Measurements from ENCODE around the gene IFT80.
"Not testable (repeated sequence)": the region's sequence is repeated elsewhere in the genome, so short reads cannot be mapped to it uniquely, and the experiment has no call there.

Gene IFT80

GRCh38 chr3:160259589-160259988, 139.4 kb downstream of the IFT80 start:
- no peak for FAIRE-seq

GRCh38 chr3:160257606-160258005, 141.4 kb downstream of the IFT80 start:
- no peak for FAIRE-seq

- no peak for FAIRE-seq
Measured at GRCh38 chr3:160253298-160253697, 145.7 kb downstream of the IFT80 start.

- FAIRE-seq: no peak
Measured at GRCh38 chr3:160247766-160248165, 151.3 kb downstream of the IFT80 start.

GRCh38 chr3:160245261-160245800, 153.7 kb downstream of the IFT80 start:
- FAIRE-seq: no peak

- FAIRE-seq: not testable (repeated sequence)
Measured at GRCh38 chr3:160240719-160241118, 158.3 kb downstream of the IFT80 start.

- no peak for FAIRE-seq
Measured at GRCh38 chr3:160232014-160232413, 167.0 kb downstream of the IFT80 start.

GRCh38 chr3:160227419-160227818, 171.6 kb downstream of the IFT80 start:
- no peak for FAIRE-seq

- FAIRE-seq: no peak
Measured at GRCh38 chr3:160226026-160226907, 172.8 kb downstream of the IFT80 start.

GRCh38 chr3:160225176-160226025, 173.6 kb downstream of the IFT80 start, which contains the start of gene C3orf80:
C3orf80 (plus strand) TSS chr3:160225422; CDS start chr3:160225636, 214 bp downstream.
- no peak for FAIRE-seq

- FAIRE-seq: no peak
Measured at GRCh38 chr3:160224811-160225175, 174.2 kb downstream of the IFT80 start.

GRCh38 chr3:160224256-160224655, 174.8 kb downstream of the IFT80 start:
- no peak for FAIRE-seq

GRCh38 chr3:160221019-160221418, 178.0 kb downstream of the IFT80 start:
- FAIRE-seq: no peak

GRCh38 chr3:160220038-160220437, 179.0 kb downstream of the IFT80 start:
- no peak for FAIRE-seq

GRCh38 chr3:160218136-160218535, 180.9 kb downstream of the IFT80 start:
- no peak for FAIRE-seq

- no peak for FAIRE-seq
Measured at GRCh38 chr3:160217675-160218074, 181.3 kb downstream of the IFT80 start.

- no peak for FAIRE-seq
Measured at GRCh38 chr3:160213191-160213590, 185.8 kb downstream of the IFT80 start.

GRCh38 chr3:160210799-160211221, 188.2 kb downstream of the IFT80 start:
- FAIRE-seq: no peak

- no peak for FAIRE-seq
Measured at GRCh38 chr3:160210341-160210740, 188.7 kb downstream of the IFT80 start.
